PC-3 (cell line): ENCODE data around the gene ADIPOR1.

ENCODE experiments used
- EZH2 ChIP-seq: fragments of 300-600 bp; sonication (generic); IDR thresholded peaks from one replicate; pipeline ENCODE4 v1.6.1; 2017; ENCODE audit warnings: antibody characterized with exemption, mild to moderate bottlenecking, low read length; ENCODE audit not compliant: unreplicated experiment
- TF ChIP-seq, protein P1 (sequence below): fragments of 300-600 bp; sonication (generic); conservative IDR thresholded peaks from 2 replicates; pipeline ENCODE4 v1.5.1; 2017; ENCODE audit warnings: antibody characterized with exemption, low read depth, mild to moderate bottlenecking, low read length

DNA sequence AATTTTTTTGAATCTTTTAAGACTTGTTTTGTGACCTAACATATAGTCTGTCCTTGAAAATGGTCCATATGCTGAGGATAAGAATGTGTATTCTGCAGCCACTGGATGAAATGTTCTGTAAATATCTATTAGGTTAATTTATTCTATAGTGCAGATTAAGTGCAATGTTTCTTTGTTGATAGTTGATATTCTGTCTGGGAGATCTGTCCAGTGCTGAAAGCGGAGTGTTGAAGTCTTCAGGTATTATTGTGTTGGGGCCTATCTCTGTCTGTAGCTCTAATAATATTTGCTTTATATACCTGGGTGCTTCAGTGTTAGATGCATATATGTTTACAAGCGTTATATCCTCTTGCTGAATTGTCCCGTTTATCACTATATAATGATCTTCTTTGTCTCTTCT, 23.4 kb downstream of the ADIPOR1 start:
- TF ChIP-seq, protein P1, sequence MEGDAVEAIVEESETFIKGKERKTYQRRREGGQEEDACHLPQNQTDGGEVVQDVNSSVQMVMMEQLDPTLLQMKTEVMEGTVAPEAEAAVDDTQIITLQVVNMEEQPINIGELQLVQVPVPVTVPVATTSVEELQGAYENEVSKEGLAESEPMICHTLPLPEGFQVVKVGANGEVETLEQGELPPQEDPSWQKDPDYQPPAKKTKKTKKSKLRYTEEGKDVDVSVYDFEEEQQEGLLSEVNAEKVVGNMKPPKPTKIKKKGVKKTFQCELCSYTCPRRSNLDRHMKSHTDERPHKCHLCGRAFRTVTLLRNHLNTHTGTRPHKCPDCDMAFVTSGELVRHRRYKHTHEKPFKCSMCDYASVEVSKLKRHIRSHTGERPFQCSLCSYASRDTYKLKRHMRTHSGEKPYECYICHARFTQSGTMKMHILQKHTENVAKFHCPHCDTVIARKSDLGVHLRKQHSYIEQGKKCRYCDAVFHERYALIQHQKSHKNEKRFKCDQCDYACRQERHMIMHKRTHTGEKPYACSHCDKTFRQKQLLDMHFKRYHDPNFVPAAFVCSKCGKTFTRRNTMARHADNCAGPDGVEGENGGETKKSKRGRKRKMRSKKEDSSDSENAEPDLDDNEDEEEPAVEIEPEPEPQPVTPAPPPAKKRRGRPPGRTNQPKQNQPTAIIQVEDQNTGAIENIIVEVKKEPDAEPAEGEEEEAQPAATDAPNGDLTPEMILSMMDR = no peak
- no peak for TF ChIP-seq EZH2
